GM19467 (cell line): ENCODE data around the gene CRMP1.

Experiments used
- ATAC-seq: cut with Tn5 transposase; IDR thresholded peaks from one replicate; pipeline ENCODE4 v1.9.1; 2021; ENCODE audit warnings: mild to moderate bottlenecking, moderate library complexity; ENCODE audit not compliant: unreplicated experiment

CRMP1 gene

DNA sequence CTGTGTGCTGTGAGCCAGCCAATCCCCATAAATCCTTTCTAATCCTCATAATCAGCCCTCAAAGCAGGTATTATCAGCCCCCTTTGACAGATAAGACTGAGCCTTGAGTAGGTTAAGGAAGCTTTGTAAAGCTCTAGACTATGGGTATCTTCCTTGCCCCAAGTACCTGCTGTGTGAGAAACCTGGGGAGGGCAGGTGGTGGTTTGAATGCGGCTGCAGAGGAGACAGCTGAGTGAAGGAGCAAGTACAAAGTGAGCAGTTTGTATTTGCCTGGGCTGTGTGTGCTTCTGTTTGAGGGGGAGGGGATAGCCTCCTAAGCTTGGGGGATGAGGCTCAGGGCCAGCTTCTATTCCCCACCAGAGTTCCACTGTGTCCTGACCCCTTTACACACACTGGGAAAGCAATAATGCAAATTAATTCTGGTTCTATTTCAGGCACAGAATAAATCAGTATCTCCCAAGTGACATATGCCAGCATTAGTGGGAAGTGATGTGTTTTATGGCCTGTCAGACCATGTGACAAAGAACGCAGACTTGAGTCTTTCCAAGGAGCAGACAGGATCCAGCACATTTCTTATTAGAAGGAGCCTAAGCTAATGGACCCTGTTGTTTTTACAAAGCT lies 118.4 kb downstream of the CRMP1 start:
- ATAC-seq, result no peak

DNA sequence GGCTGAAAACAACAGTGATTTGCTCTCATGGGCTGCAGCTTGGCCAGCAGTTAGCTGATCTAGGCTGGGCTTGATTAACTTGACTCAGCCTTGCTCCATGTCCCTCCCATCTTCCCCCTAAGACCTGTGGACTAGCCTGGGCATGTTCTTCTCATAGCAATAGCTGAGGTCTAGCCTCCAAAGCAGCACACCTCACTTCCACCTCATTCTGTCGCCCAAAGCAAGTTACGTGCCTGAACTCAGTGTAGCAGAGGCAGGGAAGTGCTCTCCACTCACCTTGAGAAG lies 119.7 kb downstream of the CRMP1 start:
- no peak for ATAC-seq

DNA sequence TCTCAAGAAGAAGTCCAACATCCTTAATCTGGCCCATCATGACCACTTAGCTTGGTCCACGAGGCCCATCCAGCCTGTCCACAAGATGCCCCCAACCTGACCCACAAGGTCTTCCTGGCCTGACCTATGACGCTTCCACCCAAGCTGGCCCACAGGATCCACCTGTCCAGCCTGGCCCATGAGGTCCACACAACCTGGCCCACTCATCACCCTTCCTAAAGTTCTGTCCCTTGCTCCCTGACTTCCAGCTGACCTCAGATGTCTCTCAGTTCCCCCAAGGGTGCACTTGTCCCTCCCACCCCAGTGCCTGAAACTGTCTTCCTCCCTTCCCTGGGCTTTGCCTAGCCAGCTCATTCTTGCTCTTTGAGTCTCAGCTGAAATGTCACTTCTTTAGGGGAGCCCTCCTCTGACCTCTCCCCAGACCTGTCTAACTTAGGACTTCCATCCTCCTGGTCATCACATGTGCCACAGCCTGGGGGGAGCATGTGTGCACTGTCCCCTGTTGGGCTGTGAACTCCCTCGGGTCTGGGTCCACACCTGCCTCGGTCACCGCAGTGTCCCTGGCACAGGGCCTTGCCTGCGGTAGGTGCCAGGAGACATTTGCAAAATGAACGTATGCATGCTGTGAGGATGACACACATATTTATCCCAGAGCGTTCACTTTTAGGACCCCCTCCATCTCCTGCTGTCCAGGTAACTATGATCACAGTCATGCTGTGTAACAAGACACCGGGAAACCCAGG lies 120.2 kb downstream of the CRMP1 start:
- ATAC-seq, result no peak
